ENCODE measurements around the gene TLE4. TPM values are rescaled to one million over a fixed set of nuclear protein-coding genes. Genes with fewer than 3 reads are reported as not detected.

The TLE4 gene
- total and polyA plus RNA-seq, 2 experiments from 2014 or later, result 45.8 to 72.9 TPM

GRCh38 chr9:79705704-79706103 lies 133.9 kb downstream of the TLE4 start (continued):
- no peak for TF ChIP-seq ZNF462 (CRISPR knock-in tag; IDR thresholded peaks at IDR 0.05)
- no peak for TF ChIP-seq JUNB (IDR thresholded peaks at IDR 0.05; ENCODE audit: unreplicated experiment)
- TF ChIP-seq NANOG (IDR thresholded peaks at IDR 0.05; ENCODE audit: borderline replicate concordance), result no peak
- no peak for TF ChIP-seq CREB1 (CRISPR knock-in tag; IDR thresholded peaks at IDR 0.05; ENCODE audit: low read depth)
- TF ChIP-seq CTCF (conservative IDR thresholded peaks at IDR 0.05; ENCODE audit: low read depth in 2 of 2), result no peak
- TF ChIP-seq ZNF114 (CRISPR knock-in tag; IDR thresholded peaks at IDR 0.05), result no peak

- ATAC-seq (no peak), DNase-seq (ENCODE audit: low spot score) (no peak)
- H3K4me1 Mint-ChIP-seq, result peaks cover 30% of the 10 kb centered on the region
- no peaks in the 10 kb centered on the region for H3K9me2 ChIP-seq (ENCODE audit: insufficient read depth)
- no peaks in the 10 kb centered on the region for H3K9me3 Mint-ChIP-seq
- peaks cover 45% of the 10 kb centered on the region for H3K36me3 Mint-ChIP-seq (ENCODE audit: low read depth)
- no peaks in the 10 kb centered on the region for H3K27me3 ChIP-seq (ENCODE audit: insufficient read depth)
- peaks cover 28% of the 10 kb centered on the region for H3K4me1 ChIP-seq (ENCODE audit: insufficient read depth)
- H3K4me3 ChIP-seq, result no peak overlapping the region
- no peak overlapping the region for H2AFZ ChIP-seq
- peaks cover 3% of the 10 kb centered on the region for H3K27me3 Mint-ChIP-seq (ENCODE audit: insufficient read depth, low read depth, poor library complexity)
- H3K36me3 ChIP-seq (ENCODE audit: insufficient read depth), result peaks cover 14% of the 10 kb centered on the region; the same call in 1 of the 2 replicates
- no peaks in the 10 kb centered on the region for H3F3A ChIP-seq (replicated peaks; ENCODE audit: low read depth)
- no peaks in the 10 kb centered on the region for H3K79me2 ChIP-seq (replicated peaks; ENCODE audit: insufficient read depth)
- no peaks in the 10 kb centered on the region for H4K20me1 ChIP-seq (replicated peaks; ENCODE audit: insufficient read depth)
- no peak overlapping the region for H3K4me2 ChIP-seq
- H3K27ac Mint-ChIP-seq, result no peak overlapping the region
- H3K4me3 Mint-ChIP-seq, result no peak overlapping the region
- H3K27ac ChIP-seq (ENCODE audit: low read depth), result no peak overlapping the region
- TF ChIP-seq STAT1 (IDR thresholded peaks at IDR 0.05; ENCODE audit: unreplicated experiment) (no peak), REST (IDR thresholded peaks at IDR 0.05; ENCODE audit: unreplicated experiment) (no peak), CTCF (conservative IDR thresholded peaks at IDR 0.05; ENCODE audit: low read depth in 2 of 2) (no peak)
Observed at GRCh38 chr9:79706512-79706911, 134.7 kb downstream of the TLE4 start.

All from GM23338 (cell line).